GM18907 (cell line): ENCODE measurements around the gene PPP1R36.
"Not testable (repeated sequence)": the region's sequence is repeated elsewhere in the genome, so short reads cannot be mapped to it uniquely, and the experiment has no call there.

ENCODE experiments used
- ATAC-seq: cut with Tn5 transposase; IDR thresholded peaks from one replicate; pipeline ENCODE4 v1.9.1; 2021; ENCODE audit warnings: mild to moderate bottlenecking, moderate library complexity; ENCODE audit not compliant: unreplicated experiment

Gene PPP1R36

DNA sequence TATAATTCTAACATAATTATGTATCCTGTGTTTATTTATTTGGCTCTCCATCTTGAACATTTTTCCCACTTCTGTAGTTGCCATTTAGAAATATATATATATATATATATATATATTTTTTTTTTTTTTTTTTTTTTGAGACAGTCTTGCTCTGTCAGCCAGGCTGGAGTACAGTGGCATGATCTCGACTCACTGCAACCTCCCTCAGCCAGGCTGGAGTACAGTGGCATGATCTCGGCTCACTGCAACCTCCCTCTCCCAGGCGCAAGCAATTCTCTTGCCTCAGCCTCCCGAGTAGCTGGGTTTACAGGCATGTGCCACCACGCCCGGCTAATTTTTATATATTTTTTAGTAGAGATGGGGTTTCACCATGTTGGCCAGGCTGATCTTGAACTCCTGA is 32.1 kb upstream of the PPP1R36 start:
- not testable (repeated sequence) for ATAC-seq

DNA sequence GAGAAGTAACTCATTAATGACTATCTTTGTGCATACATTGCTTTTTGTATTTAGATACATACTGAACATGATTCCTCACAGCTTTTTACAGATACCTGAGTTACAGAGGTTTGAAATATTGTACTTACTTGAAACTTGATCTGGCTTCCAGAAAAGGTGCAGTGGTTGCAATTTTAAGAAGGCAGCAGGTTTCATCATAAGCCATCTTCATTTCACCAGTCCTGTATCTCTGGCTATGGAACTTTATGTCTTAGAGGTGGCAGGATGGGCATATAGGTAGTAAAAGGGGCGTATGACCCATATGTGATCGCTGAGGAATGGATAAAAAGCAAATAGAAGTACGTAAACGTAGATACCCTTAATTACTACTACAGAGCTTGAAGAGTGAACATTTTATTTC is 31.5 kb upstream of the PPP1R36 start:
- no peak for ATAC-seq

GRCh38 chr14:64520699-64521098 is 29.1 kb upstream of the PPP1R36 start:
- no peak for ATAC-seq

GRCh38 chr14:64522591-64523355 is 27.0 kb upstream of the PPP1R36 start:
- no peak for ATAC-seq

DNA sequence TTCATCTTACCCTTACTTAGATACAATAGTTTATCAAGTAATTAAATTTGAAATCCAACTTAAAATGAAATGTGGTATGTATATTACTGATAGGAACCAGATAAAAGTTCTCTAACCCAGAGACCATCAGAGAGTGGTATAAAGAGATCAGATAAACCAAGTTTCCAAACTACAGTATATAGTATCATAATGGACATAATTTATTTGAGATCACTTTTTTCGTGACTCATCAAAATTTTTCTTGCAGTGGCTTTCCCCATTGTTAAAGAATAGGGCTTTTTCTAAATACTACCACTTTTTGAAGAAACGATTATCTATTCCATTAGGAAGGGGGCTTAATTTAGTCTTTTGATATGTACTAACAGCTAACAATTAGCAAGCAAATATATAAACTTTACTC is 24.4 kb upstream of the PPP1R36 start:
- no peak for ATAC-seq

DNA sequence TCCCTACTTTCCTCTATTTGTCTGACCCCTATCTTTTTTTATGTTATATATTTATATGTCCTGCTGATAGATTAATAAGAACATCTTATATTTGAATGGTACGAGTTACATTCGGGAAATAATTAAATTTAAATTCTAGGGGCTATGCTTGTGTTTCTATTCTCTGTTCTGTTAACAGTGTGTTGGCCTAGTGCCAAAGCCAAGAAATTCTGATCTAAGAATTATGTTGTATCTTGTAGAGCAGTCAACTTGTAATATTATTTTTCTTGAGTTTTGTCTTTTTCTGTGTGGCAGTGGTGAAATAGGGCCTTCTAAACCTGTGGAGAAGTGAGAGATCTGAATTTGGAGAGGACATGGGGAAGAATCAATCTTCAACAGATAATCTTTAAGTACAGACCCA is 18.2 kb upstream of the PPP1R36 start:
- ATAC-seq, result no peak

DNA sequence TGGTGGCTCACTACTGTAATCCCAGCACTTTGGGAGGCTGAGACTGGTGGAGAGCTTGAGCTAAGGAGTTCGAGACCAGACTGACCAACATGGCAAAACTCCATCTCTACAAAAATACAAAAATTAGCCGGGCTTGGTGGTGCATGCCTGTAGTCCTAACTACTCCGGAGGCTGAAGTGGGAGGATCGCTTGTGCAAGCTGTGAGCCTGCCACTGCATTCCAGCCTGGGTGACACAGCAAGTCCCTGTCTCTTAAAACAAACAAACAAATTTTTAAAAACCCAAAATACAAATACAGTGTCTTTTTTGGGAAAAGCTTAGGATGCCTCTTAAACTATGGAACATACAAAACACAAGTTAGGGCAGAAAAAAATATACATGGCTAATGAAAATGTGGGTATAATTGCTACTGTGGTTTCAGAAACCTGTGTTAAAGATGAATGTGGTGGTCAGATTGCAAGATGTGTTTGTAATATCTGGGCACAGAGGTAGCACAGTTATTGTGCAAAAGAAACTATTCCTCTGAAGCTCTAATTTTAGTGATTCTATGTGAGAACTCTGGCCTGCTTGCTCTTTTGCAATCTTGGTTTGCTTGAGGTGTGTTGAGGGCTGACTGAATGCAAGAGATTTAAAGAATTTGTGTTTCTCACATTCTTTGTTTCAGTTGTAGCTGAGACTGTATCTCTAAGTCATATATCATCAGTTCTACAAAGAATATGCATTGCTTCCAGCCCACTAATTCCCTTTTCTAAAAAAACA is 13.1 kb upstream of the PPP1R36 start:
- no peak for ATAC-seq

DNA sequence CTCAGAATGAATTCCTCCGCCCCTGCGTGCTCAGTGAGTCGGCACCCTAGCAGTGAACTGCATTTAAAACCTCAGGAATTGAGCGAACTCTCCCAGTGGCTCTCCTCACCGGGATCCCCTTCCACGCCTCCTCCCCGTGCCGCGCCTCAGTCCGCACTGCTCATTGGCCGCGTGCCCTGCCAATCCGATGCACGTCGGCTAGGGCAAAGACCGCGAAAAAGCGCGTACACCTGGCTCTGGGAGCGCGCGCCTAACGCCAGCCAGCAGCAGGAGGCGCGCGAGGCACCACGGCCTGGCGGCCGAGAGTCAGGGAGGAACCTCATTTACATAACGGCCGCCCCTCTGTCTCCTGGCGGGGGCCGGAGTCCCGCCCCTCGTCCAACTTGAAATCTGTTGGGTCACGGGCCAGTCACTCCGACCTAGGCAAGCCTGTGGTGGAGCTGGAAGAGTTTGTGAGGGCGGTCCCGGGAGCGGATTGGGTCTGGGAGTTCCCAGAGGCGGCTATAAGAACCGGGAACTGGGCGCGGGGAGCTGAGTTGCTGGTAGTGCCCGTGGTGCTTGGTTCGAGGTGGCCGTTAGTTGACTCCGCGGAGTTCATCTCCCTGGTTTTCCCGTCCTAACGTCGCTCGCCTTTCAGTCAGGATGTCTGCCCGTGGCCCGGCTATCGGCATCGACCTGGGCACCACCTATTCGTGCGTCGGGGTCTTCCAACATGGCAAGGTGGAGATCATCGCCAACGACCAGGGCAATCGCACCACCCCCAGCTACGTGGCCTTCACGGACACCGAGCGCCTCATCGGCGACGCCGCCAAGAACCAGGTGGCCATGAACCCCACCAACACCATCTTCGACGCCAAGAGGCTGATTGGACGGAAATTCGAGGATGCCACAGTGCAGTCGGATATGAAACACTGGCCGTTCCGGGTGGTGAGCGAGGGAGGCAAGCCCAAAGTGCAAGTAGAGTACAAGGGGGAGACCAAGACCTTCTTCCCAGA is 9.3 kb upstream of the PPP1R36 start, which contains the start of gene HSPA2:
Gene HSPA2 (plus strand): TSS at position 534 of the 995 bp plus-strand sequence. CDS start 109 bp downstream, at position 643.
- peak; percentile 96 for ATAC-seq

GRCh38 chr14:64541261-64541971 is 8.3 kb upstream of the PPP1R36 start:
- no peak for ATAC-seq

GRCh38 chr14:64541972-64542835 is 7.6 kb upstream of the PPP1R36 start:
- no peak for ATAC-seq

- no peak for ATAC-seq
These were observed 6.9 kb upstream of the PPP1R36 start for GRCh38 chr14:64542836-64543201.

DNA sequence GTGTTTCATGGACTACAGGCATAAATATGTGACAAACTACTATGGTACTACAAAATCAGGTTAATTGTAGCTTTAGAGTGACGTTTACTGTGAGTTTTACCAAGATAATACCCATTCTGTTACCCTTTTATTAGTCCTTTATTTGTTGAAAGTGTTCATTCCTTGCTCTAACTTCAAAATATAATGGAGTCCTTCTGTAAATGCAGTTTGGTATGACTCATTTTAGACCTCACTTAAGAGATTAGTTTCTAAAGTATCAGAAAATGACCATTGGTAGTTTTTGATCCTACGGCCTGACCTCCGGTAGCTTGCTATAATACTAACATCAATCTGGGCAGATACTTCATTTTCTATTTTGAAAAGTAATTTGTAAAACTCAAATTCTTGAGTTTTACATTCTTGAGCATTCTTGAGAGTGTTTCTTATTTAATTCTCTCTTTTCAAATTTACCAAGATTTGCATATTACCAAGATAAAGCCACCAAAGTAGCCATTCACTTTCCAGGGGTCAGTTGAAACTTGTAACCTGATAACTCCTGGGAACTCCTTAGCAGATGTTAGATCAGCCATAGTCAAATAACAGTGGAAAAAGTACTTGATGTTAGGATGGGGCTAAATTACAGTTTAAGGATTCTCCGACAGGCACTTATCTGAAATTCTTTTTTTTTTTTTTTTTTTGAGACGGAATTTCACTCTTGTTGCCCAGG is 5.0 kb upstream of the PPP1R36 start:
- no peak for ATAC-seq

GRCh38 chr14:64549016-64549415 is 745 bp upstream of the PPP1R36 start:
- no peak for ATAC-seq

- ATAC-seq, result no peak
These were observed 1.0 kb downstream of the PPP1R36 start for GRCh38 chr14:64550621-64551333.

- no peak for ATAC-seq
These were observed 4.8 kb downstream of the PPP1R36 start for GRCh38 chr14:64554556-64554955.

DNA sequence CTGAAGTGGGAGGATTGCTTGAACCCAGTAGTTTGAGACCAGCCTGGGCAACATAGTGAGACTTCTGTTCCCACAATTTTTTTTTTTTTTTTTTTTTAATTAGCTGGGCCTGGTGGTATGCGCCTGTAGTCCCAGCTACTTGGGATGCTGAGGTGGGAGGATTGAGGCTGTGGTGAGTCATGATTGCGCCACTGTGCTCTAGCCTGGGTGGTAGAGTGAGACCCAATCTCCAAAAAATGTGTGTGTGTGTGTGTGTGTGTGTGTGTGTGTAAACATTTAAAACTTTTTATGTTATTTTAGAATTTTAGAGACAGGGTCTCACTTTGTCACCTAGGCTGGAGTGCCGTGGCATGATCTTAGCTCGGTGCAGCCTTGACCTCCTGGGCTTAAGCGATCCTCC is 6.8 kb downstream of the PPP1R36 start:
- ATAC-seq, result no peak

- not testable (repeated sequence) for ATAC-seq
These were observed 8.5 kb downstream of the PPP1R36 start for GRCh38 chr14:64558216-64558615.

- no peak for ATAC-seq
These were observed 11.9 kb downstream of the PPP1R36 start for GRCh38 chr14:64561631-64562030.
